IMR-90 (cell line): ENCODE results near the gene C1QL1. TPM values are rescaled to one million over a fixed set of nuclear protein-coding genes. Genes with fewer than 3 reads are reported as not detected.

Experiments
- ATAC-seq: fragments of 200-7000 bp; cut with Tn5 transposase; 2 replicates; pipeline ENCODE4 v1.9.1; 2020; ENCODE audit warnings: low read depth, mild to moderate bottlenecking, moderate library complexity
- BruUV-seq: library from RNA; stranded (reverse); fragments of 400-500 nt; replicated peaks from 2 replicates; lab custom pipeline; 2021; lab: Mats Ljungman, UMichigan
- CTCF ChIA-PET: fragments of 300-600 bp; formaldehyde crosslinking; extraction: SDS; loops from one replicate; lab custom pipeline; 2021; ENCODE audit warnings: antibody characterized with exemption; lab: Yijun Ruan, JAX
- POLR2A ChIA-PET: fragments of 300-600 bp; sonication (Branson Sonifier 250); formaldehyde crosslinking; loops from one replicate; lab custom pipeline; 2022; ENCODE audit warnings: antibody characterized with exemption; ENCODE audit not compliant: unreplicated experiment; lab: Charles Lee
- DNase-seq: peaks from one replicate; pipeline ENCODE4 v3.0.0; 2013
- H2AFZ ChIP-seq: replicated peaks from 2 replicates; pipeline ENCODE3; 2013; ENCODE audit warnings: low read length, mild to moderate bottlenecking; ENCODE audit not compliant: poor library complexity
- H2AK5ac ChIP-seq: 2 replicates; pipeline ENCODE4 v1.6.1; 2013; ENCODE audit warnings: low read depth, low read length, inconsistent platforms
- H2AK9ac ChIP-seq: replicated peaks from 2 replicates; pipeline ENCODE3; 2013; ENCODE audit warnings: mild to moderate bottlenecking, low read depth, low read length, moderate library complexity; ENCODE audit not compliant: poor library complexity
- H2BK120ac ChIP-seq: 2 replicates; pipeline ENCODE4 v1.6.1; 2013; ENCODE audit warnings: low read depth, low read length, inconsistent platforms
- H2BK15ac ChIP-seq: 3 replicates; pipeline ENCODE4 v1.6.1; 2013; ENCODE audit warnings: low read depth, low read length, inconsistent platforms
- H2BK20ac ChIP-seq: 2 replicates; pipeline ENCODE4 v1.6.1; 2013; ENCODE audit warnings: low read depth, mild to moderate bottlenecking, inconsistent platforms, low read length, moderate library complexity
- H2BK5ac ChIP-seq: 2 replicates; pipeline ENCODE4 v1.6.1; 2013; ENCODE audit warnings: mild to moderate bottlenecking, low read depth, low read length, inconsistent platforms; ENCODE audit not compliant: poor library complexity, severe bottlenecking
- H3K14ac ChIP-seq: replicated peaks from 2 replicates; pipeline ENCODE4 v1.6.1; 2013; ENCODE audit warnings: low read depth, low read length, inconsistent platforms
- H3K18ac ChIP-seq: 2 replicates; pipeline ENCODE4 v1.6.1; 2013; ENCODE audit warnings: low read depth, low read length, control low read depth
- H3K23ac ChIP-seq: 2 replicates; pipeline ENCODE4 v1.6.1; 2013; ENCODE audit warnings: low read depth, low read length, inconsistent platforms
- H3K27ac ChIP-seq: 2 replicates; pipeline ENCODE4 v1.5.1; 2013; ENCODE audit warnings: mild to moderate bottlenecking, control low read depth, low read length; ENCODE audit not compliant: insufficient read depth
- H3K27me3 ChIP-seq: 2 replicates; pipeline ENCODE4 v1.6.1; 2013; ENCODE audit warnings: low read length; ENCODE audit not compliant: control insufficient read depth, insufficient read depth
- H3K36me3 ChIP-seq: 2 replicates; pipeline ENCODE4 v1.6.1; 2013; ENCODE audit warnings: low read length, mixed read lengths; ENCODE audit not compliant: control insufficient read depth, insufficient read depth
- H3K4ac ChIP-seq: 2 replicates; pipeline ENCODE4 v1.6.1; 2013; ENCODE audit warnings: low read depth, low read length, inconsistent platforms
- H3K4me1 ChIP-seq: 2 replicates; pipeline ENCODE4 v1.6.1; 2013; ENCODE audit warnings: low read length, mixed read lengths; ENCODE audit not compliant: control insufficient read depth, insufficient read depth
- H3K4me2 ChIP-seq: 2 replicates; pipeline ENCODE4 v1.6.1; 2013; ENCODE audit warnings: low read depth, mild to moderate bottlenecking, control low read depth, low read length, moderate library complexity
- H3K4me3 ChIP-seq: 2 replicates; pipeline ENCODE4 v1.5.1; 2013; ENCODE audit warnings: low read depth, mild to moderate bottlenecking, control low read depth, low read length, moderate library complexity; ENCODE audit not compliant: insufficient read depth
- H3K56ac ChIP-seq: 2 replicates; pipeline ENCODE4 v1.6.1; 2013; ENCODE audit warnings: low read length, inconsistent platforms; ENCODE audit not compliant: insufficient read depth; ENCODE audit errors: extremely low read depth
- H3K79me1 ChIP-seq, 2 experiments: 2 replicates each; pipeline ENCODE4 v1.6.1; 2013; ENCODE audit warnings: low read length in 2 of 2, inconsistent platforms in 1 of 2, low read depth in 1 of 2
- H3K9ac ChIP-seq: 2 replicates; pipeline ENCODE4 v1.6.1; 2013; ENCODE audit warnings: low read depth, low read length, control low read depth
- H3K9me1 ChIP-seq: 2 replicates; pipeline ENCODE4 v1.6.1; 2013; ENCODE audit warnings: low read length, inconsistent platforms; ENCODE audit not compliant: insufficient read depth
- H3K9me3 ChIP-seq: 2 replicates; pipeline ENCODE4 v1.6.1; 2013; ENCODE audit warnings: low read length; ENCODE audit not compliant: control insufficient read depth, insufficient read depth
- H4K20me1 ChIP-seq: 2 replicates; pipeline ENCODE4 v1.6.1; 2013; ENCODE audit warnings: low read length, inconsistent platforms; ENCODE audit not compliant: insufficient read depth
- H4K5ac ChIP-seq: 2 replicates; pipeline ENCODE4 v1.6.1; 2013; ENCODE audit warnings: mild to moderate bottlenecking, low read depth, low read length, control low read depth
- H4K8ac ChIP-seq, 2 experiments: 2 replicates each; pipeline ENCODE4 v1.6.1; 2013; ENCODE audit warnings: low read depth in 2 of 2, low read length in 2 of 2, control low read depth in 1 of 2, inconsistent platforms in 1 of 2
- H4K91ac ChIP-seq: 2 replicates; pipeline ENCODE4 v1.6.1; 2013; ENCODE audit warnings: low read depth, low read length, inconsistent platforms; ENCODE audit not compliant: insufficient read depth
- BHLHE40 ChIP-seq: fragments of 150-350 bp; IDR thresholded peaks from 2 replicates; pipeline ENCODE4 v1.6.1; 2016; ENCODE audit warnings: mild to moderate bottlenecking, low read depth, low read length
- CEBPB ChIP-seq: IDR thresholded peaks from 2 replicates; pipeline ENCODE4 v1.6.1; 2012; ENCODE audit warnings: low read depth, low read length, improper control_type of control experiment
- CHD1 ChIP-seq: IDR thresholded peaks from 2 replicates; pipeline ENCODE4 v1.6.1; 2012; ENCODE audit warnings: low read depth, low read length, improper control_type of control experiment
- CTCF ChIP-seq: conservative IDR thresholded peaks from 2 replicates; pipeline ENCODE4 v1.5.1; 2012; ENCODE audit warnings: mild to moderate bottlenecking, low read depth, low read length, improper control_type of control experiment
- ELK1 ChIP-seq: fragments of 150-350 bp; IDR thresholded peaks from 2 replicates; pipeline ENCODE4 v1.6.1; 2016; ENCODE audit warnings: low read depth, mild to moderate bottlenecking, low read length, moderate library complexity, borderline replicate concordance
- FOS ChIP-seq: fragments of 150-350 bp; IDR thresholded peaks from 2 replicates; pipeline ENCODE4 v1.6.1; 2016; ENCODE audit warnings: low read depth, low read length
- MAFK ChIP-seq: IDR thresholded peaks from 2 replicates; pipeline ENCODE4 v1.6.1; 2012; ENCODE audit warnings: low read depth, low read length, improper control_type of control experiment
- MAZ ChIP-seq: IDR thresholded peaks from 2 replicates; pipeline ENCODE4 v1.6.1; 2012; ENCODE audit warnings: low read depth, mild to moderate bottlenecking, low read length, improper control_type of control experiment, moderate library complexity, borderline replicate concordance
- MXI1 ChIP-seq: IDR thresholded peaks from 2 replicates; pipeline ENCODE4 v1.6.1; 2012; ENCODE audit warnings: low read depth, mild to moderate bottlenecking, low read length, moderate library complexity, borderline replicate concordance
- NFE2L2 ChIP-seq: fragments of 150-350 bp; IDR thresholded peaks from 2 replicates; pipeline ENCODE4 v1.6.1; 2016; ENCODE audit warnings: low read depth, mild to moderate bottlenecking, low read length
- POLR2A ChIP-seq: IDR thresholded peaks from 2 replicates; pipeline ENCODE4 v1.6.1; 2012; ENCODE audit warnings: mild to moderate bottlenecking, low read depth, low read length
- RAD21 ChIP-seq: IDR thresholded peaks from 2 replicates; pipeline ENCODE4 v1.6.1; 2012; ENCODE audit warnings: low read length, improper control_type of control experiment
- RCOR1 ChIP-seq: IDR thresholded peaks from 2 replicates; pipeline ENCODE4 v1.6.1; 2012; ENCODE audit warnings: mild to moderate bottlenecking, low read length, improper control_type of control experiment; ENCODE audit not compliant: insufficient replicate concordance
- RFX5 ChIP-seq: IDR thresholded peaks from 2 replicates; pipeline ENCODE4 v1.8.0; 2012; ENCODE audit warnings: low read depth, mild to moderate bottlenecking, low read length, moderate library complexity
- SMC3 ChIP-seq: fragments of 150-350 bp; IDR thresholded peaks from 2 replicates; pipeline ENCODE4 v1.6.1; 2016; ENCODE audit warnings: low read depth, mild to moderate bottlenecking, antibody characterized with exemption, low read length, moderate library complexity
- USF2 ChIP-seq: fragments of 150-350 bp; IDR thresholded peaks from 2 replicates; pipeline ENCODE4 v1.6.1; 2017; ENCODE audit warnings: mild to moderate bottlenecking, antibody characterized with exemption, low read length, low read depth
- dilution Hi-C: fragments of 300-500 bp; cut with HindIII; formaldehyde crosslinking; loops from one replicate; pipeline ENCODE4 v1.14.3; 2018; ENCODE audit warnings: low sequenced_read_pairs; ENCODE audit not compliant: unreplicated experiment
- in situ Hi-C: fragments of 300-500 bp; cut with MboI; formaldehyde crosslinking; loops from 3 replicates; pipeline ENCODE4 v1.14.3; 2019; ENCODE audit warnings: low sequenced_read_pairs, inconsistent platforms, mixed read lengths
- intact Hi-C: fragments of 100-400 bp; cut with micrococcal nuclease; formaldehyde crosslinking; loops from 2 replicates; pipeline ENCODE4 v1.10.0; 2022
- polyA plus RNA-seq, 3 experiments: library from polyadenylated mRNA; depleted of rRNA; stranded (reverse); fragments of >200 nt; gene quantifications; 2 replicates each; pipeline ENCODE4 v1.2.3, GENCODE V29; 2012; ENCODE audit warnings: low replicate concordance in 1 of 3
- total RNA-seq: library from RNA; depleted of rRNA; stranded (reverse); fragments of >200 nt; gene quantifications from 2 replicates; pipeline ENCODE4 v1.2.3, GENCODE V29; 2012

Gene C1QL1
- total and polyA plus RNA-seq, 2 of the 4 experiments (the other 2 are of a cell fraction): 0.18 to 0.84 TPM

- CTCF ChIA-PET: no interaction called here
- Histone ChIP-seq H3K9me3 (peaks cover 4% of the 10 kb centered on the region; the same call in 1 of the 2 replicates), H4K91ac (no peak overlapping the region), H4K5ac (no peak overlapping the region), H3K79me1 (no peaks in the 10 kb centered on the region), H3K4me3 (no peak overlapping the region), H3K23ac (no peak overlapping the region), H2AK9ac (no peak overlapping the region), H3K36me3 (no peaks in the 10 kb centered on the region), H3K4ac (no peak overlapping the region), H3K9ac (no peak overlapping the region), H2BK120ac (no peak overlapping the region), H3K14ac (no peak overlapping the region), H3K18ac (no peak overlapping the region), H4K8ac (no peak overlapping the region), H2BK15ac (no peak overlapping the region), H2AK5ac (no peak overlapping the region), H3K56ac (no peak overlapping the region), H3K4me2 (no peak overlapping the region), H2BK5ac (no peak overlapping the region), H2BK20ac (no peak overlapping the region), H2AFZ (no peak overlapping the region), H3K9me1 (no peaks in the 10 kb centered on the region), H3K4me1 (no peaks in the 10 kb centered on the region; the same call in 1 of the 2 replicates), H3K27ac (no peak overlapping the region), H4K20me1 (no peaks in the 10 kb centered on the region), H3K27me3 (peaks cover 32% of the 10 kb centered on the region)
- dilution Hi-C loops: no loop called here
- BruUV-seq: no TSS peak
- intact Hi-C loops: no loop called here
- ATAC-seq (no peak), DNase-seq (no peak)
- in situ Hi-C loops: no loop called here
- POLR2A ChIA-PET: interaction anchor here (0.6 kb wide), 1 partner anchor 15 kb away, joined by 4 read pairs; no protein-coding TSS in a partner anchor
- TF ChIP-seq RCOR1: no peak
- no peak for TF ChIP-seq CEBPB
- TF ChIP-seq RAD21: no peak
- TF ChIP-seq BHLHE40: no peak
- no peak for TF ChIP-seq MXI1
- TF ChIP-seq POLR2A: no peak
- TF ChIP-seq RFX5: no peak
- no peak for TF ChIP-seq NFE2L2
- no peak for TF ChIP-seq CTCF
- TF ChIP-seq CHD1: no peak
- TF ChIP-seq MAZ: no peak
- TF ChIP-seq MAFK: no peak
- no peak for TF ChIP-seq ELK1
- no peak for TF ChIP-seq USF2
- no peak for TF ChIP-seq FOS
- TF ChIP-seq SMC3: no peak
These were observed 30.5 kb upstream of the C1QL1 start for GRCh38 chr17:44998646-44999045.
